Panc1 (cell line): Measurements from ENCODE around the gene ATXN1. TPM values are rescaled to one million over a fixed set of nuclear protein-coding genes. Genes with fewer than 3 reads are reported as not detected.

Experiments
- ATAC-seq: fragments of 200-7000 bp; cut with Tn5 transposase; 2 replicates; pipeline ENCODE4 v1.9.1; 2020; ENCODE audit warnings: mild to moderate bottlenecking, moderate library complexity
- BruUV-seq: library from RNA; stranded (reverse); fragments of 400-500 nt; replicated peaks from 2 replicates; lab custom pipeline; 2021; lab: Mats Ljungman, UMichigan
- CTCF ChIA-PET: fragments of 300-600 bp; sonication (Branson Sonifier 250); formaldehyde crosslinking; loops from one replicate; lab custom pipeline; 2022; ENCODE audit warnings: antibody characterized with exemption; lab: Charles Lee
- POLR2A ChIA-PET: fragments of 300-600 bp; sonication (Branson Sonifier 250); formaldehyde crosslinking; loops from one replicate; lab custom pipeline; 2022; ENCODE audit warnings: antibody characterized with exemption; lab: Charles Lee
- DNase-seq: peaks from one replicate; pipeline ENCODE4 v3.0.0-alpha.2; 2010; ENCODE audit warnings: low read depth, low spot score
- H3K27ac ChIP-seq: 2 replicates; pipeline ENCODE4 v1.5.1; 2011; ENCODE audit warnings: mild to moderate bottlenecking, low read length, inconsistent platforms
- H3K27me3 ChIP-seq: fragments of 200-500 bp; sonication (Bioruptor generic); 2 replicates; pipeline ENCODE4 v1.6.0; 2014; ENCODE audit warnings: low read length, inconsistent platforms; ENCODE audit not compliant: control insufficient read depth, insufficient read depth
- H3K36me3 ChIP-seq: fragments of 200-500 bp; sonication (Bioruptor generic); 2 replicates; pipeline ENCODE4 v1.5.1; 2014; ENCODE audit warnings: inconsistent platforms, mild to moderate bottlenecking, low read length, moderate library complexity; ENCODE audit not compliant: control insufficient read depth, insufficient read depth
- H3K4me1 ChIP-seq: 2 replicates; pipeline ENCODE4 v1.5.1; 2011; ENCODE audit warnings: inconsistent platforms, mild to moderate bottlenecking, low read length, moderate library complexity; ENCODE audit not compliant: control insufficient read depth, insufficient read depth
- H3K4me3 ChIP-seq, 2 experiments: 2 replicates each; pipeline ENCODE4 v1.5.1; 2011 to 2012; ENCODE audit warnings: low read depth in 2 of 2, low read length in 2 of 2, mild to moderate bottlenecking in 2 of 2, inconsistent platforms in 1 of 2, moderate library complexity in 1 of 2
- H3K9me3 ChIP-seq: fragments of 200-500 bp; sonication (Bioruptor generic); 2 replicates; pipeline ENCODE4 v1.5.1; 2014; ENCODE audit warnings: low read depth, mild to moderate bottlenecking, inconsistent platforms, low read length, moderate library complexity; ENCODE audit not compliant: control insufficient read depth, insufficient read depth
- CTCF ChIP-seq: fragments of 450-650 bp; IDR thresholded peaks from 2 replicates; pipeline ENCODE4 v1.5.1; 2017; ENCODE audit warnings: mild to moderate bottlenecking
- POLR2AphosphoS5 ChIP-seq: IDR thresholded peaks from 2 replicates; pipeline ENCODE4 v1.6.1; 2012; ENCODE audit warnings: mild to moderate bottlenecking, low read depth, low read length, moderate library complexity
- REST ChIP-seq, 2 experiments: IDR thresholded peaks; 2 replicates each; pipeline ENCODE4 v1.6.1; 2011 to 2012; ENCODE audit warnings: low read depth in 2 of 2, control low read depth in 1 of 2, low read length in 1 of 2, mild to moderate bottlenecking in 1 of 2, moderate library complexity in 1 of 2; ENCODE audit not compliant: insufficient read depth in 1 of 2
- SIN3A ChIP-seq: IDR thresholded peaks from 2 replicates; pipeline ENCODE4 v1.6.1; 2012; ENCODE audit warnings: low read depth, mild to moderate bottlenecking, low read length, moderate library complexity, borderline replicate concordance; ENCODE audit not compliant: insufficient read depth
- TCF7L2 ChIP-seq: IDR thresholded peaks from 2 replicates; pipeline ENCODE4 v1.6.1; 2011; ENCODE audit warnings: mild to moderate bottlenecking, low read depth, low read length, inconsistent platforms
- in situ Hi-C: cut with HindIII; loops from 2 replicates; pipeline ENCODE4 v1.10.0; 2016; ENCODE audit warnings: low sequenced_read_pairs, low pct_unique_long_range_greater_than_20kb
- intact Hi-C: fragments of 100-400 bp; cut with micrococcal nuclease; formaldehyde crosslinking; loops from one replicate; pipeline ENCODE4 v1.10.0; 2022; ENCODE audit not compliant: unreplicated experiment
- total RNA-seq: library from RNA; stranded (reverse); gene quantifications from one replicate; pipeline ENCODE4 v1.2.1, GENCODE V29; 2021; ENCODE audit not compliant: unreplicated experiment

The ATXN1 gene
- total RNA-seq, 1 experiment from 2014 or later: 67.1 TPM

- no peak for DNase-seq
- no peak overlapping the region for H3K4me3 ChIP-seq
- H3K9me3 ChIP-seq: no peaks in the 10 kb centered on the region
- ChIA-PET CTCF (no interaction called here), POLR2A (no interaction called here)
- peak; percentile 88 for ATAC-seq
- no peak for TF ChIP-seq CTCF
- no peak for TF ChIP-seq POLR2AphosphoS5
- TF ChIP-seq SIN3A: no peak
- TF ChIP-seq REST (IDR thresholded peaks at IDR 0.05; ENCODE audit: insufficient read depth in 1 of 2, low read depth in 2 of 2, low read length in 1 of 2): no peak
- TF ChIP-seq TCF7L2: no peak
- intact Hi-C loops: no loop called here
- no peaks in the 10 kb centered on the region for H3K36me3 ChIP-seq
- no peaks in the 10 kb centered on the region for H3K27me3 ChIP-seq
- in situ Hi-C loops: no loop called here
- H3K4me1 ChIP-seq: peaks cover 24% of the 10 kb centered on the region
- H3K27ac ChIP-seq: peak overlapping the region; percentile 54
- BruUV-seq: TSS peak; percentile 22
These were observed 288.8 kb downstream of the ATXN1 start for GRCh38 chr6:16472349-16473069.

GRCh38 chr6:16471910-16472297 lies 289.4 kb downstream of the ATXN1 start:
- DNase-seq (no peak), ATAC-seq (no peak)
- TF ChIP-seq CTCF: no peak
- TF ChIP-seq POLR2AphosphoS5: no peak
- TF ChIP-seq REST (IDR thresholded peaks at IDR 0.05; ENCODE audit: insufficient read depth in 1 of 2, low read depth in 2 of 2, low read length in 1 of 2): no peak
- no peak for TF ChIP-seq TCF7L2
- TF ChIP-seq SIN3A: no peak
- CTCF ChIA-PET: no interaction called here
- BruUV-seq: no TSS peak
- intact Hi-C loops: no loop called here
- no peak overlapping the region for H3K27ac ChIP-seq
- POLR2A ChIA-PET: no interaction called here
- H3K4me3 ChIP-seq: no peak overlapping the region
- in situ Hi-C loops: no loop called here
- H3K27me3 ChIP-seq: no peaks in the 10 kb centered on the region
- no peaks in the 10 kb centered on the region for H3K9me3 ChIP-seq
- H3K36me3 ChIP-seq: no peaks in the 10 kb centered on the region
- H3K4me1 ChIP-seq: peaks cover 24% of the 10 kb centered on the region
